ENCODE measurements around the gene EVA1B. TPM values are rescaled to one million over a fixed set of nuclear protein-coding genes. Genes with fewer than 3 reads are reported as not detected.

The EVA1B gene
- total RNA-seq, 2 experiments from 2014 or later: 13.9 to 14.2 TPM

DNA sequence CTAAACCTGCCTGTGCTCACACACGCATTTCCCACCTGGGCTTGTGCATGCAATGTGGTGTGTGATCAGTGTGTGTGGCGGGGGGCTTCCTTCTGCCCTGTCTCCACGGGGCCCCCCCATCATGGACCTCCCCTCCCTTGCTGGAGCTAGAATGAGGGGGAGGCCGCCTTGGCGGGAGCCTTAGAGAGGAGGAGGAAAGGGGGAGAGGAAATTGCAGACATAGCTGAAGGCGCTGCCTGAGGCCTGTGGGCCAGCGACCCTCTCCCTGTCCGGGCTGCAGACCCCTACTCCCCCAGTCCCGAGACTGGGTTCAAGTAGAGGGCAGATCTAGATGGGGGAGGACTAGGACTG, 883 bp upstream of the EVA1B start:
- POLR2A ChIA-PET: interaction anchor here (0.5 to 0.8 kb wide), 2 partner anchors 20 to 73 kb away, joined by 3 to 6 read pairs; no protein-coding TSS in a partner anchor

DNA sequence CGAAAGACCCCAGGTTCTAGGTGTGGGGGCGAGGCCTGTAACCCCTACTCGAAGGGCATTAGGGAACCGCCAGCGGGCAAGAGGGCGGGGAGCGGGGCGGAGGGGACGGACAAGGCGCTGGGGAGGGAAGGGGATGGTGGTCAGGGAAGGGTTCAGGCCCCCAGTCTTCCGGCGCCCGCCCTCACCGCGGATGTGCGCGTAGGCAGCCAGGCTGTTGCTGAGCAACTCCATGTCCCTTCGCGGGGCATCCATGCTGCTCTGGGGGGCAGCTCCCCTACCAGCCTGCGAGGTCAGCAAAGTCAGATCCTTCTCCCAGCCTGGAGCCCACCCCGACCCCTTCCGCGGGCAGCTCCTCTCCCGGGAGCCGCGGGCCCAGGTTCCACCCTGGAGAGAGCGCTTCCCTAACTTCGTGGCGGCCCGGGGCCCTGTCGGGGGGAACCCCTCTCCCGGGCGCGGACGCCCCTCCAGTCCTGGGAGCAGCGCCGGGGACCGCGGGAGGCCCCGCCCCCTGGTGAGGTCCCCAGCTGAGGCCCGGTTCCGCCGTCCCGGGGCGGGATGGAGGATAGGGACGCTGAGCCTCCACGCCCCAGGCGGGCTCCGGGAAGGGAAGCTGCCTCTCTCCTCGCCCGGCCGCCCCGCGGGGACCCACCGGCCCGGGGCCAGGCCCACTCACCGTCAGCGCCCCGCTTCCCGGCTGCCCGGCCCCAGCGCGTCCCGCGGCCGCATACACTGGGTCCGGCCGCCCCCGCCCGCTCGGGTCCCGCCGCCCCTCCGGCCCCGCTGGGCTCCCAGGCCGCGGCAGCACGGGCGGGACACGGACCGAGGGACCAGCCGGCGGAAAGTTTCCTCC, 434 bp downstream of the EVA1B start:
- ChIA-PET CTCF (interaction anchor here (0.7 to 1.4 kb wide), 9 partner anchors 16 to 174 kb away, joined by 3 to 4 read pairs (median 4); partner anchors contain the start of genes SH3D21 and TRAPPC3), POLR2A (interaction anchor here (1.8 kb wide), 1 partner anchor 16 kb away, joined by 8 read pairs; the partner anchor contains the start of gene SH3D21)

More for the DNA sequence above, 883 bp upstream of the EVA1B start:
- CTCF ChIA-PET: interaction anchor here (0.7 to 1.4 kb wide), 3 partner anchors 9 to 25 kb away, joined by 4 read pairs; no protein-coding TSS in a partner anchor

DNA sequence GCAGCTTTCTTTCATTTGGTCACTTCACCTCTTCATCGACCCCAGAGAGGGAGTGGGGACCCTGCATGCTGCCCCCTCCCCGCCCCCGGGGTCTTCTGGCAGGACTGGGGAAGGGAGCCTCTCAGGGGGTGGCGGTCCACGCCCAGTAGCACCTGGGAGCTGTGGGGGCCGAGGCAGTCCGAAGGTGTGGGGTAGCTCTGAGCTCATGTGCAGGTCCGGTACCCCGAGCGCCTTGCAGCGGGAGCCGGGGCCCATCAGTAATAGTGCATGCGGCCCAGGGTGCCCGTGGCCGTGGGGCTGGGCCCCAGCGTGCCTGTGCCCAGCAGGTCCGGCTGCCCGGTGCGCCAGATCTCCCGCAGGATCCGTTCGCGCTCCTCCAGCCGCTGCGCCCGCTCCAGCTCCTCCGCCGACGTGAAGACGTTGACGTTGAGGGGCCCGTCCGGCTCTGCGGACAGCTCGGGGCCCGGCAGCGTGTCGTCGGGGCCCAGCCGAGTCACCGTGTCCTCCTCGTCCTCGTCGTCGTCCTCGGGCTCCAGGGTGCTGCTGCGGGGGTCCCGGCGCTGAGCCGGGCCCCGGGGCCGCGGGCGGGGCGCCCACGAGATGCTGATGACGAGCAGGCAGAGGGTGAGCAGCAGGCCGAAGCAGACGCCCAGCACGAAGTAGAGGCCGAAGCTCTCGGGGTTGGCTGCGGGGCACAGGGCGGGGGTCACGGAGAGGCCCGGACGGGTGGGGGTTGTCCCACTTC, 1.2 kb downstream of the EVA1B start:
- POLR2A ChIA-PET: interaction anchor here (0.6 to 1.8 kb wide), 2 partner anchors 14 to 15 kb away, joined by 3 to 8 read pairs; partner anchors contain the start of gene SH3D21
- CTCF ChIA-PET: interaction anchor here (0.7 to 1.4 kb wide), 5 partner anchors 16 to 47 kb away, joined by 3 to 4 read pairs (median 3); partner anchors contain the start of gene SH3D21

DNA sequence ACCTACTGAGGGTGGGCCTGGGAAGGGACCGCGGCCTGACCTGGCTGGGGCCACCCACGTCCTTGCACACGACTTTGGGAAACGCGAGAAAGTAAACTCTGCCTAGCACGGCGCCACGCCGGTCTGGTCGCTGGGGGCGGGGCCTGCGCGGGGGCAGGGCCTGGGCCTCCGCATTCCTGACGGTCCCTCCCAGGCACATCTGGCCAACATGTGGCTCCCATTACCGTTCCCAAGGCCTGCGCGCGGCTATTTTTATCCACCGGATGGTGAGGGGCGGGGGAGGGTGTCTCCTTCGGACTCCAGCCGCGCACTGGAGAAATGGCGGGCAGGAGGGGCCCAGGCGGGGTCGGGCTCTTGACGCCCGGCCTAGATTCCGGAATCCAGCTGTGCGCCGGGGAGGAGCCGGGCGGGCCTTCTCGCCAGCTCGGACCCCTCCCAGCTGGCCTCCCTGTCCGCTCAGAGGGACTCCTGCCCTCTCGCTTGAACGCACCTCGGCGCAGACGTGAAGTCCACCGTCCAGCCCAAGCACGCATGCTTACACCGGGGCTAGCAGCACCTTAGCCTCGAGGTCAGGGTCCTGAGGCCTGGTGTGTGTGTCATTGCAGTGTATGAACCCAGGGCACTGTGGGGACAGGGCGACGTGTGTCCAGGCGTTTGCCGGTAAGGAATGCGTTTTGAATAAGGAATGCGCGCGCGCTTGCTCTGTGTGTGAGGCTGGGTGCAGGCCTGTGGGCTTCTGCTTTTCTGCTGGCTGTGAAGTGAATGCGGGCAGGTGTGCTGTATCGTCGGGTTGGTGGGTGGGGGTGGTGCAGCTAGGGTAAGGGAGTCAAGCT, 2.1 kb downstream of the EVA1B start:
- ChIA-PET CTCF (interaction anchor here (0.8 to 1.4 kb wide), 3 partner anchors 36 to 48 kb away, joined by 3 read pairs; no protein-coding TSS in a partner anchor), POLR2A (interaction anchor here (0.6 kb wide), 1 partner anchor 13 kb away, joined by 3 read pairs; no protein-coding TSS in a partner anchor)

DNA sequence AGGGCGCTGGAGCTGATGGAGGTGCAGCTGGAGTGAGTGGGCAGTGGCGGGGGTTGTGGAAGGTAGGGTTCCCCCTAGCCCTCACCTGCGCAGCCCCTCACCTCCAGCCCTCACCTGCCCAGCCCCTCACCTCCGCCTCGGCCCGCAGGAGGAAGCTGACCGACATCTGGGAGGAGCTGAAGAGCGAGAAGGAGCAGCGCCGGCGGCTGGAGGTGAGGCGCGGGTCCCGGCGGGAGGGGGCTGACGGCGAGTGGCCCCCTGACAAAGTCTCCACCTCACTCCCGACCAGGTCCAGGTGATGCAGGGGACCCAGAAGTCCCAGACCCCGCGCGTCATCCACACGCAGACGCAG, 2.7 kb downstream of the EVA1B start:
- ChIA-PET POLR2A (no interaction called here), CTCF (no interaction called here)

DNA sequence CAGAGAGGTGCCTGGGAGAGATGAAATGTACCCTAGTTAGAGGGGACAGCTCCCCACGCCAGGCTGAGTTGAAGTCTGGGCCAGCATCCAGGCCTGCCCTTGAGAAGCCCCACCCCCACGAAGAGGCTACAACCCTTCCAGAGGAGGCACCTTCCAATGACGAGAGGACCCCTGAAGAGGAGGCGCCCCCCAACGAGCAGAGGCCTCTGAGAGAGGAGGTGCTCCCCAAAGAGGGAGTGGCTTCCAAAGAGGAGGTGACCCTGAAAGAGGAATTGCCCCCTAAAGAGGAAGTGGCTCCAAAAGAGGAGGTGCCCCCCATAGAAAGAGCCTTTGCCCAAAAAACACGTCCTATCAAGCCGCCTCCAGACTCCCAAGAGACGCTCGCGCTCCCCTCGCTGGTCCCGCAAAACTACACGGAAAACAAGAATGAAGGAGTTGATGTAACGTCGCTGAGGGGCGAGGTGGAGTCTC, 3.1 kb downstream of the EVA1B start:
- CTCF ChIA-PET: no interaction called here
- POLR2A ChIA-PET: no interaction called here

DNA sequence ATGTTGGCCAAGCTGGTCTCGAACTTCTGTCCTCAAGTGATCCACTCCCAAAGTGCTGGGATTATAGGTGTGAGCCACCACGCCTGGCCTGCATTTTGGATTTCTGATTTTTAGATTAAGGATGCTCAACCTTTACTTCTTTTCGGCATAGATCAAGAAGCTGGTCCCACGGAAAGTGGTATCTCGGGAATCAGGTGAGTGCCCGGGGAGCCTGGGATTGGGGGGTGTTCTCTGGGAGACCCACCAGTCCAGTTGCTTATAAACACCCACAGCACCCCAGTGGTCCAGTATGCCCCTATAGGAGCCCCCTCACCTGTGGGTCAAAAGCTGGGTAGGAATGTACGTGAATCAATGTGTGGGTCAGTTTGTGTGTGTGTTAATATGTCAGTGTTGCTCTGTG, 14.0 kb downstream of the EVA1B start:
- POLR2A ChIA-PET: no interaction called here
- CTCF ChIA-PET: interaction anchor here (0.8 to 1.5 kb wide), 5 partner anchors 9 to 174 kb away, joined by 3 to 6 read pairs (median 4); no protein-coding TSS in a partner anchor

DNA sequence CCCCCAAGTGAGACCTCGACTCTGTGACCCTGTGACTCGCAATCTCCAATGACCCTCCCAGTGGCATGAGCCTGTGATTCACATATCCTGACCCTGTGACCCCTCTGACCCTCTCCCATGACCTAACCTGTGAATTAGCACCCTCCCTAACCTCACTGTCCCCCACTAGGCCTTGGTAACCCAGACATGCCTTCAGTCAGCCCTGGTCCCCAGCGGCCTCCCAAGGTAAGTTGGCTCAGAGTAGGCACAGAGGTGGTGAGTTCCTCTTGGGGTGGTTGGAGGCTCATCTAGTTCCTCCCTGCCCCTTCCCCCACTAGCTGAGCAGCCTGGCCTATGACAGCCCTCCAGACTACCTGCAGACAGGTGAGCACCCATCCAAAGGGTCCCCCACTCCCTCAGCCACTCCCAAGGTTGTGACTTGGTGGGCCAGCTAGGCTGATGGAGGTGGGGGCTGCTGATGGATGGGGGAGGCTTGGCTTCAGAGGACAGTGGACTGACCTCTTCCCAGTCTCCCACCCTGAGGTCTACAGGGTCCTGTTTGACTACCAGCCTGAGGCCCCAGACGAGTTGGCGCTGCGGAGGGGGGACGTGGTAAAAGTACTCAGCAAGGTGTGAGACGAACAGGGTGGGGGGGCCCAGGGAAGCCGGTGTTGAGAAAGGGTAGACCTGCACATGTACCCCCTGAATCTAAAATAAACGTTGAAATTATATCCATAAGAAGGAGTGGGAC, 15.7 kb downstream of the EVA1B start:
- POLR2A ChIA-PET: interaction anchor here (0.5 to 1.9 kb wide), 3 partner anchors 15 to 93 kb away, joined by 4 to 8 read pairs (median 4); partner anchors contain the start of gene EVA1B
- CTCF ChIA-PET: interaction anchor here (1.6 kb wide), 1 partner anchor 16 kb away, joined by 3 read pairs; no protein-coding TSS in a partner anchor

DNA sequence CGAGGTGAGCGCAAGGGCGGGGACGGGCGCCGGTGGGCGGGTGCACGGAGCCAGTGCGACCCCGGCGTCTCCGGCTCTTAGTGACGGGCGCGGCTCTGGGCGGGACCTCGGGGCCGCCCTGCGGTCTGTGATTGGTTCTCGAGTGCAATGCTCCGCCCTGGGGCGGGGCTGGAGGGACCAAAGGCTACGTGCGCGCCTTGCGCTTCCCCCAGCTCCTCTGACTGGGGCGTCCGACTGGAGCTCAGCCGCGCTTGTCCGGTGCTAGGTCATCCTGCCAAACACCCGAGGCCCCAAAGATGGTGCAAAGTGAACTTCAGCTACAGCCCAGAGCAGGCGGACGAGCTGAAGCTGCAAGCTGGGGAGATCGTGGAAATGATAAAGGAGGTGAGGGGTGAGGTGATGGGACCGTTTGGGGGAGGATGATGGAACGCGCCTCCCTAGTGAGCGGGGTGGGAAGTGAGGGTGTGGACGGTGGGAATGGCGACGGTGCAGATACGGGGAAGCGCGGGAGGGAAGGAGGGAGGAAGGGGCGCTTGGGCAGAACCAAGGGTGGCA, 16.5 kb downstream of the EVA1B start:
- ChIA-PET POLR2A (interaction anchor here (0.5 to 1.9 kb wide), 7 partner anchors 16 to 158 kb away, joined by 3 to 8 read pairs (median 4); partner anchors contain the start of genes EVA1B and TRAPPC3), CTCF (interaction anchor here (1.0 to 1.8 kb wide), 4 partner anchors 15 to 157 kb away, joined by 3 to 6 read pairs (median 4); partner anchors contain the start of gene TRAPPC3)

DNA sequence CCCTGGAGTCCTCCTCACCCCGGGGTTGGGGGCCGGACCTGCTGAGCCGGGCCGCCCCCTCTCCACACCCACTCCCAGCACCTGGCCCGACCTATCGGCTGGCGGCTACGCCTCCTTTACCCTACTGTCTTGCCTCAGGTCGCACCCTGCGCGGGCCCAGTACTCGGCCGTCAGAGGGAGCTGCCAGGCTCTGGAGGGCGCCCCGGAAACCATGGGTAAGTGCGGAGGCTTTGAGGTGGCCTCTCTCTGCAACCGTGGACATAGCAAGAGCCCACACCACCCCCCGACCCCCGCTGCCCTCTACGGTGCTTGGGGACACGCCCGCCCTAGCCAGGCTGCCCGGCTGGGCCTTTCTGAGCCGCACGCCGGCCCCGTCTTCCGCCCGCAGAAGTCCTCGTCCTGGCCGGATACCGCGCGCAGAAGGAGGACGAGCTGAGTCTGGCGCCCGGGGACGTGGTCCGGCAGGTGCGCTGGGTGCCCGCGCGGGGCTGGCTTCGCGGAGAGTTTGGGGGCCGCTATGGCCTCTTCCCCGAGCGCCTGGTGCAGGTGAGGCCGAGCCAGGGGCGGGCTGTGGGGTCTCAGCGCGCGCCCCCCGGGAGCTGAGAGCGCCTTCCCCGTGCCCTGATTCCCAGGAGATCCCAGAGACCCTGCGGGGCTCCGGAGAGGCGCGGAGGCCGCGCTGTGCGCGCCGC, 17.1 kb downstream of the EVA1B start, which contains the start of gene SH3D21:
Gene SH3D21, plus strand, starts transcription at position 159 of the 692 bp plus-strand sequence. Its CDS starts 53 bp downstream, at position 212.
- CTCF ChIA-PET: interaction anchor here (0.5 to 1.8 kb wide), 8 partner anchors 10 to 173 kb away, joined by 3 to 6 read pairs (median 4); partner anchors contain the start of gene TRAPPC3
- POLR2A ChIA-PET: interaction anchor here (0.6 to 1.9 kb wide), 7 partner anchors 16 to 157 kb away, joined by 3 to 8 read pairs (median 4); partner anchors contain the start of genes EVA1B and TRAPPC3

DNA sequence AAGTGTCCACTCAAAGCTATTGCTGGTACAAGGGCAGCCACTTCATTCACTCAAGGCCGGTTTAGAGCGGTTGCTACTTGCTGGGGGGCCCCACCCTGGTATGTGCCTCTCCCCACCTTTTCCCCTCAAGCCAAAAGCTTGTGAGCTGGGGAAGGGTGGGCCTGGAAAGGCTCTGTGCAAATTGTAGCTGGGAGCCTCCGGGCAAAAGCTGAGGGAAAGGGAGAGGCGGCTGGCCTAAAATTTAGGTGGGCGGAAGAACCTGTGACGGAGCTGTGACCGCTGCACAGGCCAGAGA, 17.6 kb downstream of the EVA1B start:
- CTCF ChIA-PET: interaction anchor here (0.5 to 1.8 kb wide), 7 partner anchors 10 to 173 kb away, joined by 3 to 6 read pairs (median 3); partner anchors contain the start of gene TRAPPC3
- POLR2A ChIA-PET: interaction anchor here (0.6 to 1.9 kb wide), 4 partner anchors 17 to 157 kb away, joined by 4 to 8 read pairs (median 6); partner anchors contain the start of genes EVA1B and TRAPPC3

DNA sequence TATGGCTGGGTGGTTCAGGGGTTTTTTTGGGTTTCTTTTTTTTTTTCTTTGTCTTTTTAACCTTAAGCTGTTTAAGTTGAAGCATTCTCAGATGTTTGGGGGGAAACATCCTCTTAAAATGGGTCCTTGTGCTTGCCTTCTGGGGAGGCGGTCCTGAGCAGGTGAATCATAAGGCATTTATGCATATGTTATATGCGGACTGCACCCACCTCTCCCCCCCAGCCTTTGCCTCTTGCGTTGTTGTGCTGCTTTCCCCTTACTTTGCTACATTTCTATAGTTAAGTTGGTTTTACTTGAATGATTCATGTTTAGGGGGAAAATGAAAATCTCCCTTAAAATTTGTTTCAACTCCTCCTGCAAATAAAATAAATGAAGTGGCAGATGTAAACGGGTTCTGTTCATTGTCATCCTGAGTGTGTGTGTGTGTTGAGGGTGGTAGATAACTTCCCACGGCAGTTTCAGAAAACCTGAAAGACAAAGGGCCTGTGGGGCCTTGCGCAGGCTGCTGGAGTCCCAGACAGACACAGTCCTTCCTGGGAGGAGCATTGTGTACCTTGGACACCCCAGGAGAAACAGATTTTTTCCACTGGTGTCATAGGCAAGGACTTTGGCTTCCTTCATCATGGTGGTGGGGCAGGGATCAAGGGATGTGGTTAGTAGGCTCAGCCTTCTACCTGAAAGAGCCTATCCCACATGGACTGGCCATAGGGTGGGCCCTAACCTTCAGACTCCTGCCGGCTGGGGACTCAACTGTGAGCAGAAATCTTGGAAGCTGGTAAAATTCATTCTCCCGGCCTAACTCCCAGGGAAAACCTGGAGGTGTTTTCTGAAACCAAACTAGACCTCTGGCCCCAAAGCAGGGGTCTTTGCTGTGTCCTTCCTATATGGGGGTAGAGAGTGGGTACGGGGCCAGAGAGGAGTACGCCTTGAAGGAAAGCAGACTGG, 18.2 kb downstream of the EVA1B start:
- CTCF ChIA-PET: interaction anchor here (0.5 to 1.8 kb wide), 5 partner anchors 9 to 156 kb away, joined by 3 to 6 read pairs (median 5); partner anchors contain the start of gene TRAPPC3
- POLR2A ChIA-PET: interaction anchor here (0.7 to 1.9 kb wide), 2 partner anchors 19 to 92 kb away, joined by 3 to 6 read pairs; no protein-coding TSS in a partner anchor

DNA sequence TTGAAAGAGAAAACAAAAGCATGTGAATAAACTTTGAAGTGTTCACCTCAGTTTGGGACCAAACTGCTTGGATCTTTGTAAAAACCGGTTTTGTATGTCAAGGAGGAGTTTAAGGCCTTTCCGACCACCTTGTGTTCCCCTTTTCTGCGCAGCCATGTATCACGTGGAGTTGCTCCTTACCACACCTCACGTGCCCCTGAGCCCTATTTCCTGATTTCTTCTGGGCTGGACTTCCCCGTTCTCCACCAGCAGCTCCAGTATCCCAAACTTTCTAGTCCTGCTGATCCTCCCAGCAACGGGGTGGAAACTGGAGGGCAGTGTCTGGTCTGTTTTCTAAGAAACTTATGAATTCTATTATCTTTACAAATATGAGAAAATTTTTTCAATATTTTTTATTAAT, 18.9 kb downstream of the EVA1B start:
- ChIA-PET CTCF (interaction anchor here (0.7 kb wide), 1 partner anchor 68 kb away, joined by 4 read pairs; no protein-coding TSS in a partner anchor), POLR2A (interaction anchor here (0.7 kb wide), 3 partner anchors 13 to 532 kb away, joined by 3 to 6 read pairs (median 4); no protein-coding TSS in a partner anchor)

DNA sequence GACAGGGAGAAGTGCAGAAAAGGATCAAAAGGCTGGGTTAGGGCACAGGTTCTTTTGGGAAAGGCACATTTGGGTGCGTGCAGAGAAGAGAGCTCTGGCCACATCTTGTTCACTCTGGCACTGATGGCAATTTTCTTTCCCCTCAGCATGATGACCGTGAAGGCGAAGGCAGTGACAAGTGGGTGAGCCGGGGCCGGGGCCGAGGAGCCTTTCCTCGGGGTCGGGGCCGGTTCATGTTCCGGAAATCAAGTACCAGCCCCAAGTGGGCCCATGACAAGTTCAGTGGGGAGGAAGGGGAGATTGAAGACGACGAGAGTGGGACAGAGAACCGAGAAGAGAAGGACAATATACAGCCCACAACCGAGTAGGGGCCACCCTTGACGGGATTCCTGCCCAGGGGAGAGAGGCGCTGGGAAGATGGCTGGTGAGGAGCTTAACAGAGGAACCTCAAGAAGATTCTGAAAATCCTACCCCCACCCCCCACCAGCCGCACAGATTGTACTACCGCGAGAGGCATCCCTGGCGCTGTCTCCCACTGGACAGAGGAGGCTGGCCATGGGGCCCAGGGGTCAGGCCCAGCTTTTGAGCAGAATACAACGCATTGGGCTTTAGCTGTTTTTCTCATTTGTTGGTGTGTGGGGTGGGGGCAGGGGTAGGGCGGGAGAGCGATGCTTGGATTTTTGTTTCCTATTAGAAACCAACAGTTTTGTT, 19.6 kb downstream of the EVA1B start:
- ChIA-PET POLR2A (interaction anchor here (0.7 kb wide), 3 partner anchors 14 to 532 kb away, joined by 3 to 6 read pairs (median 4); no protein-coding TSS in a partner anchor), CTCF (interaction anchor here (0.7 to 2.6 kb wide), 3 partner anchors 18 to 169 kb away, joined by 3 to 10 read pairs (median 4); no protein-coding TSS in a partner anchor)

Measured in activated CD8-positive, alpha-beta memory T cell treated with anti-CD3 and anti-CD28 coated beads for 36 hours (primary cell).